Endometrium (tissue), 2 donors: Measurements from ENCODE around the gene ENO2.

Source experiments
- FAIRE-seq: peaks from 2 replicates; lab custom pipeline; 2012; peaks lifted over from hg19 to GRCh38; lab: Jason Lieb, UNC
- donor health status: control.
- donor health status: control.

ENO2 gene

GRCh38 chr12:6932766-6933165, 18.4 kb downstream of the ENO2 start:
- no peak for FAIRE-seq

DNA sequence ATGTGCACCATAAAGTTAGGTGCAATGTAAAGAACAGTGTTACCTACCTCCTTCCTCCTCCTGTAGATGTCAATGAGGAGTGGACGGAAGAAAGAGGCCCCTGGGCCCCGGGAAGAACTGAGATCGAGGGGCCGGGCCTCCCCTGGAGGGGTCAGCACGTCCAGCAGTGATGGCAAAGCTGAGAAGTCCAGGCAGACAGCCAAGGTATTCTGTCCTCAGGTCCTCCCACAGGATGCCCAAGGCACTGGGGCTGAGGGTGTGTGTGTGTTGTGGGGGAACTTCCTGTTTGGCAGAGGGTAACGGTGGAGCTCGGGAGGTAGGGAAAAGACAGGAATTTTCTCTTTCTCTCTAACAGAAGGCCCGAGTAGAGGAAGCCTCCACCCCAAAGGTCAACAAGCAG, 19.7 kb downstream of the ENO2 start:
- no peak for FAIRE-seq

GRCh38 chr12:6935371-6936193, 21.2 kb downstream of the ENO2 start:
- FAIRE-seq, result no peak

- no peak for FAIRE-seq
Measured at GRCh38 chr12:6936194-6936635, 21.8 kb downstream of the ENO2 start.

DNA sequence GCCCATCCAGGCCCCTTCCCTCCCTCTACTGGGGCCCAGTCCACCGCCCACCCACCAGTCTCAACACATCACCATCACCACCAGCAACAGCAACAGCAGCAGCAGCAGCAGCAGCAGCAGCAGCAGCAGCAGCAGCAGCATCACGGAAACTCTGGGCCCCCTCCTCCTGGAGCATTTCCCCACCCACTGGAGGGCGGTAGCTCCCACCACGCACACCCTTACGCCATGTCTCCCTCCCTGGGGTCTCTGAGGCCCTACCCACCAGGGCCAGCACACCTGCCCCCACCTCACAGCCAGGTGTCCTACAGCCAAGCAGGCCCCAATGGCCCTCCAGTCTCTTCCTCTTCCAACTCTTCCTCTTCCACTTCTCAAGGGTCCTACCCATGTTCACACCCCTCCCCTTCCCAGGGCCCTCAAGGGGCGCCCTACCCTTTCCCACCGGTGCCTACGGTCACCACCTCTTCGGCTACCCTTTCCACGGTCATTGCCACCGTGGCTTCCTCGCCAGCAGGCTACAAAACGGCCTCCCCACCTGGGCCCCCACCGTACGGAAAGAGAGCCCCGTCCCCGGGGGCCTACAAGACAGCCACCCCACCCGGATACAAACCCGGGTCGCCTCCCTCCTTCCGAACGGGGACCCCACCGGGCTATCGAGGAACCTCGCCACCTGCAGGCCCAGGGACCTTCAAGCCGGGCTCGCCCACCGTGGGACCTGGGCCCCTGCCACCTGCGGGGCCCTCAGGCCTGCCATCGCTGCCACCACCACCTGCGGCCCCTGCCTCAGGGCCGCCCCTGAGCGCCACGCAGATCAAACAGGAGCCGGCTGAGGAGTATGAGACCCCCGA, 22.5 kb downstream of the ENO2 start:
- FAIRE-seq, result no peak

- FAIRE-seq, result peak; percentile 87
Measured at GRCh38 chr12:6937481-6938352, 23.3 kb downstream of the ENO2 start.

- FAIRE-seq, result no peak
Measured at GRCh38 chr12:6938353-6939190, 24.2 kb downstream of the ENO2 start.

DNA sequence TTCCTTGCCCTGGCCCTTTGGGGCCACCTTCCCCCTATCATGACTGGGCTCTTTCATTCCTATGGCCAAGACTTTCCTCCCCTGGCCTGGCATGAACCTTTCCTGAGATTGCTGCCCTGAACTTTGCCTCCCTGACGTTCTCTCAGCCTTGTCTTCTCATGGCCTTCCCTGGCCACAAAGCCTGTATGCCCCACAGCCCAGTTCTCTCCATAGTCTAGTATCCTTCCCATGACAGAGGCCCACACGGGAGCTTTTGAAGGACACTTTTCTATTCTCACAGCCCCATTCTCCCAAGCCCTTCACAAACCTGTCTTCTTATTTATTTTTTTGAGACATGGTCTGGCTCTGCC, 24.8 kb downstream of the ENO2 start:
- FAIRE-seq, result no peak

DNA sequence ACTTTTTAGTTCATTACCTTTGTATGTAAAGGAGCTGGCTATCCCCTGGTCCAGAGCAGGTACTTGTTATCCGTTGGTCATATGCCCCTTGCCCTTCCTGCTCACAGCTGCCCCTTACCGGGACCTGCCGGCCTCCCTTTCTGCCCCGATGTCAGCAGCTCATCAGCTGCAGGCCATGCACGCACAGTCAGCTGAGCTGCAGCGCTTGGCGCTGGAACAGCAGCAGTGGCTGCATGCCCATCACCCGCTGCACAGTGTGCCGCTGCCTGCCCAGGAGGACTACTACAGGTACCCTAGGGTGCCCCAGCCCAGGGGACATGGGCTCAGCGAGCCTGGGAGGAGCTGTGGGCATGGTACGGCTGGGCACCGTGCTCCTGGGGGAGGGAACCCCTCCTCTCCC, 26.9 kb downstream of the ENO2 start:
- no peak for FAIRE-seq

DNA sequence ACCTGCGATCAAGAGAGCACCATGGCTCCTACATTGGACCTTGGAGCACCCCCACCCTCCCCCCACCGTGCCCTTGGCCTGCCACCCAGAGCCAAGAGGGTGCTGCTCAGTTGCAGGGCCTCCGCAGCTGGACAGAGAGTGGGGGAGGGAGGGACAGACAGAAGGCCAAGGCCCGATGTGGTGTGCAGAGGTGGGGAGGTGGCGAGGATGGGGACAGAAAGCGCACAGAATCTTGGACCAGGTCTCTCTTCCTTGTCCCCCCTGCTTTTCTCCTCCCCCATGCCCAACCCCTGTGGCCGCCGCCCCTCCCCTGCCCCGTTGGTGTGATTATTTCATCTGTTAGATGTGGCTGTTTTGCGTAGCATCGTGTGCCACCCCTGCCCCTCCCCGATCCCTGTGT, 27.4 kb downstream of the ENO2 start:
- no peak for FAIRE-seq

- no peak for FAIRE-seq
Measured at GRCh38 chr12:6942331-6942665, 27.9 kb downstream of the ENO2 start.

DNA sequence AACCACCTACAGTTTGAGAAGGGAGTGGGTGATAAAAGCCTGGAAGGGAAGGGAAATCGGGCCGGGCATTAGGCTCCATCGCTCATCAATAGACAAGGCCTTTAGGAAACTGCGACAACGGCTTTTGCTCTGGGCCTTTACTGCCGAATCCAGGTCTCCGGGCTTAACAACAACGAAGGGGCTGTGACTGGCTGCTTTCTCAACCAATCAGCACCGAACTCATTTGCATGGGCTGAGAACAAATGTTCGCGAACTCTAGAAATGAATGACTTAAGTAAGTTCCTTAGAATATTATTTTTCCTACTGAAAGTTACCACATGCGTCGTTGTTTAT, 29.0 kb downstream of the ENO2 start:
- no peak for FAIRE-seq

GRCh38 chr12:6943722-6944380, 29.5 kb downstream of the ENO2 start, which contains the start of the genes C12orf57 and RNU7-1:
Gene C12orf57, plus strand, starts transcription at chr12:6944022. Its CDS starts 100 bp downstream, at chr12:6944122.
Gene RNU7-1, plus strand, starts transcription at chr12:6943816.
- FAIRE-seq, result peak; percentile 90

- peak; percentile 61 for FAIRE-seq
Measured at GRCh38 chr12:6944381-6945186, 30.2 kb downstream of the ENO2 start.

DNA sequence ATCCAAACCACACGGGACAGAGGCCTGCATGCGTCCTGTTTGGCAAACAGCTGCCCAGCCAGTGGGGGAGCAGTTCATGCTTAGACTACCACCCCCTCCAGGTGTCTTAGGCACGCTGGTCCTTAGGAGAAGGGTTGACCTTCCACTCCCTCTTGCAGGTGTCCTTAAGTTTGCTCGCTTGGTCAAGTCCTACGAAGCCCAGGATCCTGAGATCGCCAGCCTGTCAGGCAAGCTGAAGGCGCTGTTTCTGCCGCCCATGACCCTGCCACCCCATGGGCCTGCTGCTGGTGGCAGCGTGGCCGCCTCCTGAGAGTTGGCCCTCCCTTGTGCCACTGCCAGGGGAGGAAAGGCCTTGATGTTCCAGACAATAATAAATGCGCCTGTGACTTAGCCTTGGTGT, 31.2 kb downstream of the ENO2 start:
- no peak for FAIRE-seq

DNA sequence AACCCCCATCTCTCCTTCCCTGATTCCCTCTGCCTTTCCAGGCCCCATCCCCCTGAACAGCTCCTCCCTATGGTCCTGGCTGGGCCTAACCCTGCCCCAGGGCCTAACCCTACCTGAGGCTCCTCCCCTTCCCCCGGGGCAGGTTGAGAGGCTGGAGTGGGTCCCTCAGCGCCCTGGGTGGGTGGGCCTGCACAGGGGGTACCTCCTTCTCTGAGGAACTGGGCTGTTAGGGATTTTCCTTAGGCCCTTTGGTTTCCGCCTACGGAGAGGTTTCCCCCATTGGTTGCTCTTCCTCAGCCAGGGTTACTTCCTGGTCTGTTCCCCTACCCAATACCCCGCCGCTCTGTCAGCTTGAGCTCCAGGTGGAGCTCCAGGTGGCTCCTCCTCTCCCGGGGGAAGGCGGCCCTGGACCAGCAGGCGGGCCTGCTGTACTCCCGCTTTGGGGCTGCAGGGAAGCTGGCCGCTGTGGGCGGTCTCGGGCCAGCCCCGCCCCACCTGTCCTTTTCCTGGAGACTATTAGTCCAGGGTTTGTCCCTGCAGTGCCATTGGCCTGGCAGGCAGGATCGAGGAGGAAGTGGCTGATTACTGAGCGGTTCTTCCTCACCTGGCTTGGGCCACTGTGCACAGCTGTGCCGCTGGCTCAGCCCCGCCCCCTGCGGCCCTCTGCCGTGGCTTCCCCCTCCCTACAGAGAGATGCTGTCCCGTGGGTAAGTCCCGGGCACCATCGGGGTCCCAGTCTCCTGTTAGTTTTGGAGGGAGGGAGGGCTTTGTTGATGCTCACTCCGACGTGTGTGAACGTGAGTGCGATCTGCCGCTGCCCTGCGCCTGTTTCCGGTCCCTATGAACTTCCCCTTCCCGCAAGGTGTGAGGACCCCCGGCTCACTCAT, 31.9 kb downstream of the ENO2 start:
- FAIRE-seq, result no peak

DNA sequence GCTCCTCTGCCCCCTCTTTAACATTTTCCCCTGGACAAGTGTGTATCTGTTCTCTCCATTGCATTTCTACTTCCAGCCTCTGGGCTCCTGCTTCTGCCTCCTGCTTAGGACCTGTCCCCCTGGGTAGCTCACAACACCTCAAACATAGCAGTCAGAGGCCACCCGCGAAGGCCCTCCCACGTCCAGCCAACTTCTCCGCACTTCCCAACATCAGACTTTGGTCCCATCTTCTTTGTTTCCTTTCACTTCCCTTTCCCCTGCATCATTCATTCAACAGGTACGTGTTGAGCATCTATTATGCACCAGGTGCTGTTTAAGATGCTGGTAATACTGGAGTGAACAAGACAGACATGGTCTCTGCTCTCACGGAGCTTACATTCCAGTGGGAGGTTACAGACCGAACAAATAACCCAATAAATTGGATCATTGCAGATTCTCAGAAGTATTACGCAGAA, 32.6 kb downstream of the ENO2 start:
- no peak for FAIRE-seq

GRCh38 chr12:6947615-6948014, 33.2 kb downstream of the ENO2 start:
- no peak for FAIRE-seq
